ENCODE results near the gene LILRB2.
"Not testable (repeated sequence)": the region's sequence is repeated elsewhere in the genome, so short reads cannot be mapped to it uniquely, and the experiment has no call there.

The LILRB2 gene

GRCh38 chr19:54281007-54281728 lies at the start of gene LILRB2:
TSS of gene LILRB2 (minus strand) at chr19:54281110. CDS start at chr19:54280496, 614 bp downstream.
- DNase-seq: no peak

GRCh38 chr19:54329476-54330165 lies 48.7 kb upstream of the LILRB2 start:
- DNase-seq: no peak

- DNase-seq: not testable (repeated sequence)
These were observed 47.9 kb upstream of the LILRB2 start for GRCh38 chr19:54328781-54329180.

GRCh38 chr19:54325631-54326030 lies 44.7 kb upstream of the LILRB2 start:
- no peak for DNase-seq

GRCh38 chr19:54325194-54325621 lies 44.3 kb upstream of the LILRB2 start:
- peak; percentile 6 for DNase-seq

GRCh38 chr19:54324071-54324470 lies 43.2 kb upstream of the LILRB2 start:
- no peak for DNase-seq

GRCh38 chr19:54322934-54323333 lies 42.0 kb upstream of the LILRB2 start:
- not testable (repeated sequence) for DNase-seq

GRCh38 chr19:54322295-54322694 lies 41.4 kb upstream of the LILRB2 start:
- DNase-seq: not testable (repeated sequence)

- DNase-seq: no peak
These were observed 39.2 kb upstream of the LILRB2 start for GRCh38 chr19:54319892-54320670.

- DNase-seq: no peak
These were observed 38.1 kb upstream of the LILRB2 start for GRCh38 chr19:54319049-54319448.

- no peak for DNase-seq
These were observed 37.0 kb upstream of the LILRB2 start for GRCh38 chr19:54317965-54318240.

GRCh38 chr19:54317108-54317964 lies 36.4 kb upstream of the LILRB2 start:
- DNase-seq: no peak

- no peak for DNase-seq
These were observed 35.8 kb upstream of the LILRB2 start for GRCh38 chr19:54316746-54317107.

GRCh38 chr19:54315956-54316355 lies 35.0 kb upstream of the LILRB2 start:
- DNase-seq: no peak

- DNase-seq: no peak
These were observed 31.8 kb upstream of the LILRB2 start, which contains the start of gene LILRA5 for GRCh38 chr19:54312436-54313377. TSS of gene LILRA5 (minus strand) at chr19:54313166. CDS start at chr19:54313019, 147 bp downstream.

- DNase-seq: no peak
These were observed 31.1 kb upstream of the LILRB2 start for GRCh38 chr19:54312011-54312410.

GRCh38 chr19:54311486-54311885 lies 30.6 kb upstream of the LILRB2 start:
- no peak for DNase-seq

GRCh38 chr19:54310543-54310942 lies 29.6 kb upstream of the LILRB2 start:
- DNase-seq: no peak

- DNase-seq: no peak
These were observed 28.9 kb upstream of the LILRB2 start for GRCh38 chr19:54309811-54310210.

- DNase-seq: no peak
These were observed 26.6 kb upstream of the LILRB2 start for GRCh38 chr19:54307389-54308020.

GRCh38 chr19:54305141-54305540 lies 24.2 kb upstream of the LILRB2 start:
- DNase-seq: no peak
